HG03097 (cell line): ENCODE data around the gene HABP4.

Experiments
- ATAC-seq: cut with Tn5 transposase; IDR thresholded peaks from one replicate; pipeline ENCODE4 v1.9.1; 2021; ENCODE audit not compliant: unreplicated experiment, low FRiP score

HABP4 gene

GRCh38 chr9:96430377-96430776, 19.6 kb upstream of the HABP4 start:
- ATAC-seq, result no peak

DNA sequence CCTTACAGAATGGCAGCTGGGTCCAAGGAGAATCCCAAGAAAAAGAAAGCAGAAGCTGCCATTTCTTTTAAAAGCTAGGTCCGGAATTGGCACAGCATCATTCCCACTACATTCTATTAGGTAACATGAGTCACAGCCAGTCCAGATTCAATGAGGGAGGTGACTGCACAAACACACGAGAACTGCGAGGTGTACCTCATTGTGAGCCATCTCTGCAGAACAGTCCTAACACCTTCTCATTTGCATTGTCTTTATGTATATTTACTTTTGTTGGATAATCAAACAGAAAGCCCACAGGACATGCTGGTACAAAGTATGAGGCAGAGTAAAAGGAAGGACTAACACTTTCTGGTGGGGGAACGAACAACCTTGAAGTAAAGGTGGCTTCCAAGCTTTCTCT, 14.6 kb upstream of the HABP4 start:
- ATAC-seq, result no peak

DNA sequence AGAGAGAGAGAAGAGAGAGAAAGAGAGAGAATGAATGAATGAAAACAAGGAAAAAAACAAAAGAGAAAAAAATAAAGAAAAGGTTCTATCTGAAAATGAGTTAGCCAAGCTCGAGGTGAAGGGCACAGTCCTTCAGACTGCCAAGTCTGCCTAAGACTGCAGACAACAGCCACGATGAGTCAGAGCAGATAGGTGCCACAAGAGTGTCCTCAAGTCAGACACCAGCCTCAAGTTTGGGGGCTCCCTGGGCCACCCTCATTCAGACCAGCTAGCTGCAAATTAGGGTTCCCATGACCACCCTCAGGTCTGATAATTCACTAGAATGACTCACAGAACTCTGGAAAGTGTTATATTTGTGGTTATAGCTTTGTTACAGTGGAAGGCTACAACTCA, 13.9 kb upstream of the HABP4 start:
- no peak for ATAC-seq

- no peak for ATAC-seq
These were observed 13.4 kb upstream of the HABP4 start for GRCh38 chr9:96436456-96437126.

GRCh38 chr9:96437454-96437853, 12.5 kb upstream of the HABP4 start:
- no peak for ATAC-seq

DNA sequence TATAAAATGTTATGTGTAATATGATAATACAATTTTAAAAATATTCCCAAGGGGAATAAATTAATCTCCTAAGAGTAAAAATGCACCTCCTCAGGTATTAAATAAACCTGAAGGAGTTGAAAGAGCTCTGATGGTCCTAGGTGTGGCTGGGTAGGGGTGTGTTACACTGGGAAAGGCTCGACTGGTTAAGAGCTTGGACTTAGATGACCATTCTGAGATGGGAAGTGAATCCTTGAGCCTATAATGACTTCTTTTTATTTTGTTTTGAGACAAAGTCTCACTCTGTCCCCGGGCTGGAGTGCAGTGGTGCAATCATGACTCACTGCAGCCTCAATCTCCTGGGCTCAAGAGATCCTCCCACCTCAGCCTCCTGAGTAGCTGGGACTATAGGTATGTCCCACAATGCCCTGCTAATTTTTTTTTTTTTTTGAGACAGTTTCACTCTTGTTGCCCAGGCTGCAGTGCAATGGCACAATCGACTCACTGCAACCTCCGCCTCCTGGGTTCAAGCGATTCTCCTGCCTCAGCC, 9.2 kb upstream of the HABP4 start:
- no peak for ATAC-seq

GRCh38 chr9:96441798-96442445, 8.0 kb upstream of the HABP4 start:
- no peak for ATAC-seq

- ATAC-seq, result no peak
These were observed 7.5 kb upstream of the HABP4 start for GRCh38 chr9:96442491-96442890.

- no peak for ATAC-seq
These were observed 2.6 kb upstream of the HABP4 start for GRCh38 chr9:96447406-96447805.

DNA sequence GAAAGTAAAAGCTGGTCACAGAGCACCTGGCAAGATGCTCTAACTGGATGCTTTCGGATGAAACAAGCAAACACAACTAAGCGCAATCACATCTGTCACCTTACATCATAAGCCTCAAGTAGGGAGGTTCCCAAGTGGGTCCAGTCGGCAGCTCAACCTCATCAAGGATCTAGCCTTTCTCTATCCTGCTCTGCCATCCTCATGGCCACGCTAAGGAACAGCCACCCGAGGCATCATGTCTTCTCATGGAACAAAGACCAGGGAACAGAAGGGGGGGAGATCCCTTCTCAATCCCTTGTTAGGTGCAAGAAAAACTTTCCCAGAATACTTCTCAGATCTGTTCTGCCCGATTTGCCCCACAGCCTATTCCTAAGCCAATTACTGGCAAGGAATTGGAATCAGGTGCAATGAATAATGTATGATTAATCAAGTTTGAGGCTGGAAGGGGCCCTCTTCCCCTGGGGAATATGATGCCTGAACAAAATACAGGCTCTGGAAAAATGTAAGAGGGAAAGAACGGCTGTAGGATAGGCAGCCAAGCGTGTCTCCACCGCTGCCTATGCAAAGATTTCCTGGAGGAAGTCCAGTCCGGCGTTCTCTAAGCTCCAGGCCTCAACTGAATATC, 1.3 kb upstream of the HABP4 start:
- ATAC-seq, result no peak

- ATAC-seq, result peak; percentile 10
These were observed 485 bp upstream of the HABP4 start for GRCh38 chr9:96449523-96449844.

- peak; percentile 3 for ATAC-seq
These were observed 902 bp downstream of the HABP4 start for GRCh38 chr9:96450613-96451528.

DNA sequence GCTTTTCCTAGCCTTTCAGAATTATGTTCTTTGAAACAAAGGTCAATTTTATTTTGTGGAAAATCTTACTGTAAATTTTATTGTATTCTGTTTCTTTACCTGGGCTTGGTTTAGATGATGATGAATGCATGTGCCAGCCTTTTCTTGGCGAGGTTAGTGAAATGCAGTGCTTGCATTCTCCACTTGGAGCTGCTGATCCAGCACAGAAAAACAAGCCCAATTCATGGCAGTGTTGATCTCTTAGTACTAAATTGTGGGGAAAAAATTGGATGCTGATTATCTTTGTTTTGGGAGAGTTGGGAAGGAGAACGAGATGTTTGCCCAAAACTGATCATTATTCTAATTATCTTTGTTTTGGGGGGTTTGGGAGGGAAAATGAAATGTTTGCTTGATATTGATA, 3.7 kb downstream of the HABP4 start:
- ATAC-seq, result no peak

DNA sequence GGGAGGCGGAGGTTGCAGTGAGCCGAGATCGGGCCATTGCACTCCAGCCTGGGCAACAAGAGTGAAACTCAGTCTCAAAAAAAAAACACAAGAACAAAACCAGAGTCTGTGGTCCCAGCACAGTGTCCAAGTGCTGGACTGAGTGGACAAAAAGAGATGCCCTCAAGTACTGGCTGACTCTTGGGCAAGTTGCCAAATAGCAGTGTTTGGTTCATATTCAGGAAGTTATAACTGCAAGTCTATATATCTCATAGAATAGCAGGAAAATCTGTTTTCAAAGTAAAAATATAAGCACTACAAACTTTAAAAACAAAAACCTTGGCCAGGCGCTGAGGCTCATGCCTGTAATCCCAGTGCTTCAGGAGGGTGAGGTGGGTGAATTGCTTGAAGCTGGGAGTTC, 7.3 kb downstream of the HABP4 start:
- no peak for ATAC-seq

DNA sequence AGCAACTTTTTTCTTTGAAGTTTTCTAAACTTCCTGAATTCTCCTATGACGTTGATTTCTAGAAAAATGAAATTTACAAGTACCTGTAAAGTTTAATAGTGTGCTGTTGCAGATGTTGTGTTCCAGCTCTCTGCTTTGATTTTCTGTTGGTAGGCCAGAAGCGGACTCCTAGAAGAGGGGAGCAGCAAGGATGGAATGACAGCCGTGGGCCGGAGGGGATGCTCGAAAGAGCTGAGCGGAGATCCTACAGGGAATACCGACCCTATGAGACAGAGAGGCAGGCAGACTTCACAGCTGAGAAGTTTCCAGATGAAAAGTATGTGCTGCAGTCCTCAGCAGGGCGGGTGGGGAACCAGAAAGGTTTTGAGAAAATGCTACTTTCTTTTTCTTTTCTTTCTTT, 8.3 kb downstream of the HABP4 start:
- no peak for ATAC-seq

- ATAC-seq, result no peak
These were observed 9.5 kb downstream of the HABP4 start for GRCh38 chr9:96459268-96460007.

GRCh38 chr9:96460470-96460869, 10.5 kb downstream of the HABP4 start:
- no peak for ATAC-seq

DNA sequence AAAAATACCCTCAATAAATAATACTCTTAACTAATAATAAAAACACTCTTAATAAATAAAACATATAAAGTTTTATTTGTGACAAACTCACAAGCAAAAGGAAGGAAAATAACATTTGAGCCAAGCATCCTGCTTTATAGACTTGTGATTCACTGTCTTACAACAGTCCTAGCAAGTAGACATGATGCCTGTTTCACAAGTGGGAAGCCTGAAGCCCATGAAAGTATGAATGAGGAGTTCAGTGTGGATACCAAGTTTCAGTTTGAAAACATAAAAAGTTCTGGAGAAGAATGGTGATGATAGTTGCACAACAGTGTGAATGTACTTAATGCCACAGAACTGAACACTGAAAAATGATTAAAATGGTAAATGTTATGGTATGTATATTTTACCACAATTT, 10.9 kb downstream of the HABP4 start:
- ATAC-seq, result no peak

DNA sequence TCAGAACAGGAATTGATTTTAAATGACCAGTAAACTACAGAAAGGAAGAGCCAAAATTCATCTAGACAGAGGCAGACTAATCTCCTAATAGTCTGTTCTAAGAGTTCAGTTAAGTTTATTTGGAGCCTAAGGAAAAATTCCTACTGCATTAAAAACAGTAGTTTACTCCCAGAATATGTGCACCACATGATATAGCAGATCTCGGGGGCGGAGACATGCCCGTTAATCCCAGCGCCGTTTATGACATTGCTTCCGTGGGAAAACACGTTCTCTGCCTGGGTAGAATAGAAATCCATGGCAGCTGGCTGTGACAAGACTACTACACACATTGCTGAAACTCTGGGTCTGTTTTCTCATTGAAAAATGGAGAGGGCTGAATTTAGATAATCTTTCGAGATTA, 11.4 kb downstream of the HABP4 start:
- no peak for ATAC-seq

DNA sequence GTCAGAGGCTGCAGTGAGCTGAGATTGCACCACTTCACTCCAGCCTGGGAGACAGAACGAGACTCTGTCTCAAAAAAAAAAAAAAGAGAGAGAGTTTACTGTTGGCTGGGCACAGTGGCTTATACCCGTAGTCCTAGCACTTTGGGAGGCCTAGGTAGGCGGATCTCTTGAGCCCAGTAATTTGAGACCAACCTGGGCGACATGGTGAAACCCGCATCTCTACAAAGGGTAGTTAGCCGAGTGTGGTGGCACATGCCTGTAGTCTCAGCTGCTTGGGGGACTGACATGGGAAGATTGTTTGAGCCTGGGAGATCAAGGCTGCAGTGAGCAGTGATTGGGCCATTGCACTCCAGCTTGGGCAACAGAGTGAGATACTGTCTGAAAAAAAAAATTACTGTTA, 12.6 kb downstream of the HABP4 start:
- no peak for ATAC-seq
